Body of pancreas (tissue), 4 donors: Measurements from ENCODE around the gene HOXD12. TPM values are rescaled to one million over a fixed set of nuclear protein-coding genes. Genes with fewer than 3 reads are reported as not detected.

Source experiments
- ATAC-seq: fragments of 150-250 bp; one replicate; pipeline ENCODE4 v1.9.1; 2016
- DNase-seq, 4 donors: peaks; one replicate each; pipeline ENCODE4 v3.0.0-alpha.2; 2019
- H3K27ac ChIP-seq, 4 donors: fragments of 200-600 bp; sonication (generic); 1 replicate in 3 of 4; 2 replicates in 1 of 4; pipeline versions ENCODE4 v1.5.1 to v1.6.1; 2016 to 2019; ENCODE audit warnings: mild to moderate bottlenecking in 1 of 4, mixed read lengths in 1 of 4, moderate library complexity in 1 of 4
- H3K27me3 ChIP-seq, 2 donors: fragments of 200-600 bp; sonication (generic); one replicate each; pipeline ENCODE4 v1.6.0; 2016; ENCODE audit warnings: mild to moderate bottlenecking in 1 of 2
- H3K36me3 ChIP-seq, 2 donors: fragments of 200-600 bp; sonication (generic); replicated peaks in 1 of 2; 2 replicates each; pipeline ENCODE4 v1.5.1; 2016; ENCODE audit warnings: low read depth in 2 of 2; ENCODE audit not compliant: insufficient read depth in 1 of 2
- H3K4me1 ChIP-seq: fragments of 200-600 bp; sonication (generic); one replicate; pipeline ENCODE4 v1.6.0; 2016
- H3K4me3 ChIP-seq, 2 donors: fragments of 200-600 bp; sonication (generic); 1 replicate in 1 of 2; 2 replicates in 1 of 2; pipeline ENCODE4 v1.5.1; 2016 to 2019
- H3K9me3 ChIP-seq, 3 donors: fragments of 200-600 bp; sonication (generic); 1 replicate in 2 of 3; 2 replicates in 1 of 3; pipeline ENCODE4 v1.5.1; 2016
- POLR2A ChIP-seq, 3 donors: fragments of 450-650 bp; IDR thresholded peaks; one replicate each; pipeline ENCODE4 v1.6.1; 2016; ENCODE audit warnings: antibody characterized with exemption in 3 of 3, mild to moderate bottlenecking in 2 of 3
- WGBS, 2 donors: methylation state at CpG; one replicate each; pipeline ENCODE4 v1.1.5; 2017; 5-methylcytosine and 5-hydroxymethylcytosine counted together
- intact Hi-C: fragments of 100-400 bp; cut with DNase I; formaldehyde crosslinking; loops from one replicate; pipeline ENCODE4 v1.15.1; 2023
- total RNA-seq, 2 donors: library from RNA; depleted of rRNA; stranded (reverse); fragments of >200 nt; gene quantifications; one replicate each; pipeline ENCODE4 v1.1.0, GENCODE V29; 2016
- TF ChIP-seq, protein P1 (sequence below), 7 experiments: fragments of 450-650 bp in 4 of 7; fragments of 200-600 bp in 3 of 7; sonication (generic) in 3 of 7; IDR thresholded peaks; one replicate each; pipeline ENCODE4 v1.5.1; 2016 to 2019; ENCODE audit warnings: antibody characterized with exemption in 7 of 7

Gene HOXD12
- total RNA-seq, 2 donors from 2014 or later: not detected

DNA sequence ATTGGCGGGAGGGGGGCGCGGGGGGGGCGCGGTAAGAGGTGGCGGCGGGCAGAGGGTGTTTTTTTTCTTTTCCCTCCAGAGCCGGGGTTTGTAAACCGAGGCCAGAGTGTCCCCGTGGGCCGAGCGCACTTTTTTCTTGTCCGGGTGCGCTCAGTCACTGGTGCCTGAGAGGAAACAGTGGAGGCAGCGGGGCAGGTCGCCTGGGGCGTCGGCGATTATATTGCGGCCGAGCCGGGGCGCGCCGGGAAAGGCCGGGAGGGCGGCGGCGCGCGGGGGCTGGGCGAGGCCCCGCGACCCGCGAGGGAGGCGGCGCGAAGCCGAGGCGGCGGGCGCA lies 30.2 kb downstream of the HOXD12 start:
- H3K4me3 ChIP-seq: no peak overlapping the region
- DNase-seq (no peak), ATAC-seq (peak; percentile 47)
- H3K9me3 ChIP-seq: no peaks in the 10 kb centered on the region
- H3K36me3 ChIP-seq: no peaks in the 10 kb centered on the region
- peak overlapping the region in 1 of 4 donors; percentile 55 for H3K27ac ChIP-seq
- WGBS, 2 donors: 3 to 13% methylated on average over 3 to 39 of the region's 43 CpGs
- peaks cover 10% of the 10 kb centered on the region for H3K4me1 ChIP-seq
- TF ChIP-seq, protein P1, sequence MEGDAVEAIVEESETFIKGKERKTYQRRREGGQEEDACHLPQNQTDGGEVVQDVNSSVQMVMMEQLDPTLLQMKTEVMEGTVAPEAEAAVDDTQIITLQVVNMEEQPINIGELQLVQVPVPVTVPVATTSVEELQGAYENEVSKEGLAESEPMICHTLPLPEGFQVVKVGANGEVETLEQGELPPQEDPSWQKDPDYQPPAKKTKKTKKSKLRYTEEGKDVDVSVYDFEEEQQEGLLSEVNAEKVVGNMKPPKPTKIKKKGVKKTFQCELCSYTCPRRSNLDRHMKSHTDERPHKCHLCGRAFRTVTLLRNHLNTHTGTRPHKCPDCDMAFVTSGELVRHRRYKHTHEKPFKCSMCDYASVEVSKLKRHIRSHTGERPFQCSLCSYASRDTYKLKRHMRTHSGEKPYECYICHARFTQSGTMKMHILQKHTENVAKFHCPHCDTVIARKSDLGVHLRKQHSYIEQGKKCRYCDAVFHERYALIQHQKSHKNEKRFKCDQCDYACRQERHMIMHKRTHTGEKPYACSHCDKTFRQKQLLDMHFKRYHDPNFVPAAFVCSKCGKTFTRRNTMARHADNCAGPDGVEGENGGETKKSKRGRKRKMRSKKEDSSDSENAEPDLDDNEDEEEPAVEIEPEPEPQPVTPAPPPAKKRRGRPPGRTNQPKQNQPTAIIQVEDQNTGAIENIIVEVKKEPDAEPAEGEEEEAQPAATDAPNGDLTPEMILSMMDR (IDR thresholded peaks at IDR 0.05): no peak
- no peak for TF ChIP-seq POLR2A (IDR thresholded peaks at IDR 0.05)
- peaks cover 0 to 73% of the 10 kb centered on the region in 2 donors for H3K27me3 ChIP-seq
- intact Hi-C loops: loop anchor here (5.0 to 10.0 kb wide), 2 partner anchors 513 to 685 kb away; no protein-coding TSS in a partner anchor

DNA sequence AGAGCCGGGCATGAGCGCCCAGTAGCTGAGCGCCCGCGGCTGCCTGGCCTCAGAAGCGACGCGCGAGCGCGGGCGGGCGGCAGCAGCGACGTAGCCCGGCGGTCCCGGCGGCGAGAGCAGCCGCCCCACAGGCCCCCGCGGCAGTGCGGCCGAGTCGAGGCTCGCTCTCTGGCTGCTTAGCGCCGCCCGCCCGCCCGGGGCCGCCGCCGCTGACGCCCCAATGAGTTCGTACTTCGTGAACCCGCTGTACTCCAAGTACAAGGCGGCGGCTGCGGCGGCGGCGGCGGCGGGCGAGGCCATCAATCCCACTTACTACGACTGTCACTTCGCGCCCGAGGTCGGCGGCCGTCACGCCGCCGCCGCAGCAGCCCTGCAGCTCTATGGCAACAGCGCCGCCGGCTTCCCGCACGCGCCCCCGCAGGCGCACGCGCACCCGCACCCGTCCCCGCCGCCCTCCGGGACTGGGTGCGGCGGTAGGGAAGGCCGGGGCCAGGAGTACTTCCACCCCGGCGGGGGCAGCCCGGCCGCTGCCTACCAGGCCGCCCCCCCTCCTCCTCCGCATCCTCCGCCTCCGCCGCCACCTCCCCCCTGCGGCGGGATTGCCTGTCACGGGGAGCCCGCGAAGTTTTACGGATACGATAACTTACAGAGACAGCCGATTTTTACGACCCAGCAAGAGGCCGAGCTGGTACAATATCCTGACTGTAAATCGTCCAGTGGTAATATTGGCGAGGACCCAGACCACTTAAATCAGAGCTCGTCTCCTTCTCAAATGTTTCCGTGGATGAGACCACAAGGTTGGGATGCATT lies 30.8 kb downstream of the HOXD12 start:
- peak; percentile 33 for ATAC-seq
- H3K36me3 ChIP-seq: no peaks in the 10 kb centered on the region
- peak overlapping the region in 1 of 4 donors; percentile 55 for H3K27ac ChIP-seq
- TF ChIP-seq, protein P1 (IDR thresholded peaks at IDR 0.05): no peak
- TF ChIP-seq POLR2A (IDR thresholded peaks at IDR 0.05): no peak
- no peak overlapping the region for H3K4me3 ChIP-seq
- no peaks in the 10 kb centered on the region for H3K9me3 ChIP-seq
- H3K4me1 ChIP-seq: peaks cover 10% of the 10 kb centered on the region
- H3K27me3 ChIP-seq: peaks cover 0 to 77% of the 10 kb centered on the region in 2 donors
- no peak for DNase-seq
- 3 to 6% methylated on average over 29 to 95 of the region's 100 CpGs for WGBS, 2 donors
- intact Hi-C loops: no loop called here

DNA sequence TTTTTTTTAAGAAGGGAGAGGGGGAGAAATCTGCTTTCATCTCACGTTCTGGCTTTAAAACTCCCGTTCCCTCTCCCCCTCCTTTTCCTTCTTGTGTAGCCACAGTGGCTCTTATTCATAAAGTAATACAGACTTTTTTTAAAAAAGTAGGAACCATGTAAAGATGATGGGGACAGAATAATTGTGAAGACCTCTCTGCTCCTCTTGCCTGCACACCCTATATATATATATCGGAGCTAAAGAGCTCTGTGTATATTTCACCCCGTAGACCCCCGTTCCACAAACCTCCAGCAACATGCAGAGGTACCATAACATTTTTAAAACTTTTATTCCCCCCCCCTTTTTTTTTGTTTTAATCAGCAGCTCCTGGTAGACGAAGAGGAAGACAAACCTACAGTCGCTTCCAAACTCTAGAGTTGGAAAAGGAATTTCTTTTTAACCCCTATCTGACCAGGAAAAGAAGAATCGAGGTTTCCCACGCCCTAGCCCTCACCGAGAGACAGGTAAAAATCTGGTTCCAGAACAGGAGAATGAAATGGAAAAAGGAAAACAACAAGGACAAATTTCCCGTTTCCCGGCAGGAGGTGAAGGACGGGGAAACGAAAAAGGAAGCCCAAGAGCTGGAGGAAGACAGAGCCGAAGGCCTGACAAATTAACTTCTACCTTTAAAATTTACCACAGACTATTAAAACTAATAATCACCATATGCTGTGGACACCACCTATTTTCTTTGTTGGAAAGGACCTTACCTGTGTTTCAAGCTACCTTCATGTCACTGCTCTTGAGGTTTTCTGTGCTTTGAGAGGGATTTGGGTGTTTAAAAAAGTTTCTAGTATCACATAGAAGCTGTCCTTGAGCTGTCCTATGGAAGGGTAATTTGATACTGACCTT lies 31.6 kb downstream of the HOXD12 start:
- H3K27me3 ChIP-seq: peaks cover 0 to 75% of the 10 kb centered on the region in 2 donors

DNA sequence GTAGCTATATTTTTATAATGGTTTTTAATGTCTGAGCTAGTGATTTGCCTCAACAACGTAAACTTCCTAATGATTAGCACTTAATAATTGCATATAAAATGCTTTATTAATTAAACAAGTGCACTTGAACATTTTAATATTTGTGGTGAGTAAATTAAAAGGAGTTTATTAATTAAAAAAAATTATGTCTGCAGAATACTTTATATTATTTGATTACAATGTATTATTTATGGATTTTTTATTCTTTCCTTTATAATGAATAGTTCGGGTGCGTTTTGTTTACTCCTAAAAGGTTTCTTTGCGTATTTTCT lies 32.2 kb downstream of the HOXD12 start:
- ATAC-seq: no peak
- TF ChIP-seq POLR2A (IDR thresholded peaks at IDR 0.05): no peak
- TF ChIP-seq, protein P1 (IDR thresholded peaks at IDR 0.05): no peak
- Histone ChIP-seq H3K4me3 (no peak overlapping the region), H3K9me3 (no peaks in the 10 kb centered on the region), H3K27ac (no peak overlapping the region), H3K4me1 (peaks cover 22% of the 10 kb centered on the region), H3K27me3 (peaks cover 0 to 81% of the 10 kb centered on the region in 2 donors), H3K36me3 (no peaks in the 10 kb centered on the region)
- intact Hi-C loops: no loop called here
- 5 to 20% methylated on average over 4 of the region's 4 CpGs for WGBS, 2 donors
- no peak for DNase-seq

More for the DNA sequence above, 31.6 kb downstream of the HOXD12 start:
- Histone ChIP-seq H3K4me1 (peaks cover 16% of the 10 kb centered on the region), H3K36me3 (no peaks in the 10 kb centered on the region), H3K27ac (no peak overlapping the region), H3K9me3 (no peaks in the 10 kb centered on the region), H3K4me3 (no peak overlapping the region)
- DNase-seq (no peak), ATAC-seq (no peak)
- TF ChIP-seq, protein P1 (IDR thresholded peaks at IDR 0.05): no peak
- no peak for TF ChIP-seq POLR2A (IDR thresholded peaks at IDR 0.05)
- WGBS, 2 donors: 11 to 14% methylated on average over 15 of the region's 15 CpGs
- intact Hi-C loops: no loop called here
